Cardiac muscle cell (in vitro differentiated cells and primary cell): ENCODE measurements around the gene ARHGAP33. TPM values are rescaled to one million over a fixed set of nuclear protein-coding genes. Genes with fewer than 3 reads are reported as not detected.

ENCODE experiments used
- DNase-seq, 2 donors: peaks; one replicate each; pipeline versions ENCODE4 v3.0.0 to v3.0.0-alpha.2; 2010 to 2017; ENCODE audit warnings: low read depth in 1 of 2, low spot score in 1 of 2
- H3K27ac ChIP-seq: fragments of 200-600 bp; sonication (generic); 2 replicates; pipeline ENCODE4 v1.5.1; 2016
- H3K27me3 ChIP-seq: fragments of 200-600 bp; sonication (generic); 2 replicates; pipeline ENCODE4 v1.6.0; 2016; ENCODE audit warnings: control low read depth
- H3K36me3 ChIP-seq: fragments of 200-600 bp; sonication (generic); 2 replicates; pipeline ENCODE4 v1.5.1; 2016; ENCODE audit warnings: control low read depth
- H3K4me1 ChIP-seq: fragments of 200-600 bp; sonication (generic); 2 replicates; pipeline ENCODE4 v1.8.1; 2017; ENCODE audit warnings: low read depth, mild to moderate bottlenecking, mixed run types
- H3K4me3 ChIP-seq: fragments of 200-600 bp; sonication (generic); 2 replicates; pipeline ENCODE4 v1.5.1; 2016; ENCODE audit warnings: mild to moderate bottlenecking
- H3K9me3 ChIP-seq: fragments of 200-600 bp; sonication (generic); 2 replicates; pipeline ENCODE4 v1.5.1; 2017; ENCODE audit warnings: low read depth, mild to moderate bottlenecking, control low read depth
- polyA plus RNA-seq: library from polyadenylated mRNA; unstranded; fragments of >200 nt; fragmentation: Nextera tagmentation; extraction: Ambion mirVana; gene quantifications from 2 replicates; pipeline ENCODE4 v1.2.1, GENCODE V29; 2016
- total RNA-seq: library from RNA; depleted of rRNA; stranded (reverse); fragments of >200 nt; gene quantifications from 2 replicates; pipeline ENCODE4 v1.2.3, GENCODE V29; 2016
- TF ChIP-seq, protein P1 (sequence below): IDR thresholded peaks from 2 replicates; pipeline ENCODE4 v1.5.1; 2012; ENCODE audit warnings: low read depth, mild to moderate bottlenecking, low read length

Gene ARHGAP33
- total and polyA plus RNA-seq, 2 experiments from 2014 or later, result 16.1 to 47.4 TPM

- Histone ChIP-seq H3K36me3 (no peaks in the 10 kb centered on the region), H3K9me3 (no peaks in the 10 kb centered on the region), H3K4me1 (no peaks in the 10 kb centered on the region), H3K27ac (no peak overlapping the region), H3K27me3 (no peaks in the 10 kb centered on the region), H3K4me3 (no peak overlapping the region)
- TF ChIP-seq, protein P1, sequence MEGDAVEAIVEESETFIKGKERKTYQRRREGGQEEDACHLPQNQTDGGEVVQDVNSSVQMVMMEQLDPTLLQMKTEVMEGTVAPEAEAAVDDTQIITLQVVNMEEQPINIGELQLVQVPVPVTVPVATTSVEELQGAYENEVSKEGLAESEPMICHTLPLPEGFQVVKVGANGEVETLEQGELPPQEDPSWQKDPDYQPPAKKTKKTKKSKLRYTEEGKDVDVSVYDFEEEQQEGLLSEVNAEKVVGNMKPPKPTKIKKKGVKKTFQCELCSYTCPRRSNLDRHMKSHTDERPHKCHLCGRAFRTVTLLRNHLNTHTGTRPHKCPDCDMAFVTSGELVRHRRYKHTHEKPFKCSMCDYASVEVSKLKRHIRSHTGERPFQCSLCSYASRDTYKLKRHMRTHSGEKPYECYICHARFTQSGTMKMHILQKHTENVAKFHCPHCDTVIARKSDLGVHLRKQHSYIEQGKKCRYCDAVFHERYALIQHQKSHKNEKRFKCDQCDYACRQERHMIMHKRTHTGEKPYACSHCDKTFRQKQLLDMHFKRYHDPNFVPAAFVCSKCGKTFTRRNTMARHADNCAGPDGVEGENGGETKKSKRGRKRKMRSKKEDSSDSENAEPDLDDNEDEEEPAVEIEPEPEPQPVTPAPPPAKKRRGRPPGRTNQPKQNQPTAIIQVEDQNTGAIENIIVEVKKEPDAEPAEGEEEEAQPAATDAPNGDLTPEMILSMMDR, result no peak
- DNase-seq, result no peak
Observed at GRCh38 chr19:35777961-35778360, 2.6 kb downstream of the ARHGAP33 start.

DNA sequence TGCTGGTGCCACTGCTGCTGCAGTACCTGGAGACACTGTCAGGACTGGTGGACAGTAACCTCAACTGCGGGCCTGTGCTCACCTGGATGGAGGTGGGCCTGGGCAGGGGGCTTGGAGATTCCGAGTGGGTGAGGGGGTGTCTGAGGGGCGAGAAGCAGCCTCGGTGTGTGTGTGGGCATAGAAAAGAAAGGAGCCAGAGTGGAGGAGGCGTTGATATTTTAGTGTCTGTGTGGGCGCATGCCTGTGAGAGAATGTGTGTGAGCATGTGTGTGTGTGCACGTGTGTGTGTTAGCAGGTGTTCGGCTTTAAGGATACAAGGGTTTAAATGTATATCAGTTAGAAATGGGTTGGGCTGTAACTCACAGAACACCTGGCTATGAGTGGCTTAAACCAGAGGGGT is 3.7 kb downstream of the ARHGAP33 start:
- H3K27ac ChIP-seq, result no peak overlapping the region
- no peaks in the 10 kb centered on the region for H3K4me1 ChIP-seq
- no peak for DNase-seq
- H3K9me3 ChIP-seq, result no peaks in the 10 kb centered on the region
- H3K36me3 ChIP-seq, result no peaks in the 10 kb centered on the region
- H3K4me3 ChIP-seq, result no peak overlapping the region
- TF ChIP-seq, protein P1, result no peak
- no peaks in the 10 kb centered on the region for H3K27me3 ChIP-seq

- H3K4me1 ChIP-seq, result no peaks in the 10 kb centered on the region
- no peaks in the 10 kb centered on the region for H3K9me3 ChIP-seq
- no peaks in the 10 kb centered on the region for H3K36me3 ChIP-seq
- no peak overlapping the region for H3K4me3 ChIP-seq
- TF ChIP-seq, protein P1, result no peak
- no peak for DNase-seq
- H3K27me3 ChIP-seq, result no peaks in the 10 kb centered on the region
- no peak overlapping the region for H3K27ac ChIP-seq
Observed at GRCh38 chr19:35780058-35780457, 4.7 kb downstream of the ARHGAP33 start.

DNA sequence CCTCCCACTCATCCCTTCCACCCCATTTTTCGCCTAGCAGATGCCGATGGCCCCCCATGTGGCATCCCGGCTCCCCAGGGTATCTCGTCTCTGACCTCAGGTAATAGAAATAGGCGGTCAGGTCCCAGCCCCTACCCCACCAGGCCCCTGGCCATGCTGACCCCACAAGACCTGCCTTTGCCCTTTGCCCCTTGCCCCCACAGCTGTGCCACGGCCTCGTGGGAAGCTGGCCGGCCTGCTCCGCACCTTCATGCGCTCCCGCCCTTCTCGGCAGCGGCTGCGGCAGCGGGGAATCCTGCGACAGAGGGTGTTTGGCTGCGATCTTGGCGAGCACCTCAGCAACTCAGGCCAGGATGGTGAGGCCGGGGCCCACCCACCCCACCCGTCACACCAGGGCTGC is 5.4 kb downstream of the ARHGAP33 start:
- H3K36me3 ChIP-seq, result no peaks in the 10 kb centered on the region
- no peak overlapping the region for H3K4me3 ChIP-seq
- TF ChIP-seq, protein P1, result no peak
- no peak overlapping the region for H3K27ac ChIP-seq
- no peaks in the 10 kb centered on the region for H3K27me3 ChIP-seq
- H3K4me1 ChIP-seq, result no peaks in the 10 kb centered on the region
- no peak for DNase-seq
- H3K9me3 ChIP-seq, result no peaks in the 10 kb centered on the region

DNA sequence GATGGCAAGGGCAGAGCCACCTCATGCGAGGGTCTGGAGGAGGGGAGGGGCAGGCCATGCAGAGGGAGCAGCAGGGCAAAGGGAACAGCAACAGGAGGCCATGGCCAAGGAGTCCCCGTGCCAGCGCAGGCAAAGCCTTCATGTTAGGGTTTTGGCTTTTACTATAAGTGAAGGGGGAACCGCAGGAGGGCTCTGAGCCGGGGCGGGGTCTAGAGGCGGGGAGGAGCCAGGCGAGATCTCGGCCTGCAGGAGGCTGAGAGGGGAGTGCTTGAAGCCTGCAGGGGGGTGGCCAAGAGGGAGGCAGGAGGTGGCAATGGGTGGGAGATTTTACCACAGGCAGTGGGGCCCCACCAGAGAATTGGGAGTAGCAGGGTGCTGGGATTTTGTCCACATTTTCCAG is 6.3 kb downstream of the ARHGAP33 start:
- no peak overlapping the region for H3K4me3 ChIP-seq
- H3K9me3 ChIP-seq, result no peaks in the 10 kb centered on the region
- TF ChIP-seq, protein P1, result no peak
- H3K27ac ChIP-seq, result no peak overlapping the region
- DNase-seq, result no peak
- no peaks in the 10 kb centered on the region for H3K36me3 ChIP-seq
- no peaks in the 10 kb centered on the region for H3K4me1 ChIP-seq
- H3K27me3 ChIP-seq, result no peaks in the 10 kb centered on the region

DNA sequence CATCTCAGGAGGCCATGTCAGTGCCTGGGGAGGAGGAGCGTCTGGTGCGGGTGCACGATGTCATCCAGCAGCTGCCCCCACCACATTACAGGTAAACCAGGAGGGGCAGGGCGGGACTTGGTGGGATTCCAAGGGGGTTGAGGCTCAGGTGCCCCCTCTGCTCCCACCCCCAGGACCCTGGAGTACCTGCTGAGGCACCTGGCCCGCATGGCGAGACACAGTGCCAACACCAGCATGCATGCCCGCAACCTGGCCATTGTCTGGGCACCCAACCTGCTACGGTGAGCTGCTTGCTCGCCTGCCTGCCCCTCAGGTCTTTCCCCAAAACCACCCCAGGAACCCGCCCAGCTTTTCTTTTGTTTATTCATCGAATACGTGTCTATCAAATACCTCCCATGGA is 7.2 kb downstream of the ARHGAP33 start:
- no peaks in the 10 kb centered on the region for H3K9me3 ChIP-seq
- TF ChIP-seq, protein P1, result no peak
- no peaks in the 10 kb centered on the region for H3K4me1 ChIP-seq
- H3K36me3 ChIP-seq, result no peaks in the 10 kb centered on the region
- no peak overlapping the region for H3K27ac ChIP-seq
- no peak overlapping the region for H3K4me3 ChIP-seq
- H3K27me3 ChIP-seq, result no peaks in the 10 kb centered on the region
- no peak for DNase-seq
